Astrocyte of the cerebellum (primary cell): ENCODE data around the gene C7orf57.

Experiments used
- DNase-seq: peaks from one replicate; pipeline ENCODE4 v3.0.0-alpha.2; 2011; ENCODE audit warnings: low read depth
- H3K4me3 ChIP-seq: 2 replicates; pipeline ENCODE4 v1.5.1; 2011; ENCODE audit warnings: mild to moderate bottlenecking, low read depth, low read length, moderate library complexity
- CTCF ChIP-seq: IDR thresholded peaks from 2 replicates; pipeline ENCODE4 v1.5.1; 2012; ENCODE audit warnings: low read length, low read depth, moderate library complexity, mild to moderate bottlenecking; ENCODE audit errors: missing control alignments
- in situ Hi-C: cut with HindIII; loops from 2 replicates; pipeline ENCODE4 v1.10.0; 2017; ENCODE audit warnings: low sequenced_read_pairs

C7orf57 gene

GRCh38 chr7:48109848-48110663 is 74.7 kb downstream of the C7orf57 start:
- in situ Hi-C loops = loop anchor here (25.0 kb wide), 1 partner anchor 123 kb away; the partner anchor contains the start of gene HUS1
- H3K4me3 ChIP-seq = no peak overlapping the region
- peak; percentile 93 for TF ChIP-seq CTCF
- DNase-seq = no peak

GRCh38 chr7:48110868-48111267 is 75.5 kb downstream of the C7orf57 start:
- TF ChIP-seq CTCF = no peak
- DNase-seq = no peak
- no peak overlapping the region for H3K4me3 ChIP-seq
- in situ Hi-C loops = loop anchor here (25.0 kb wide), 1 partner anchor 124 kb away; the partner anchor contains the start of gene HUS1
